ENCODE results near the gene MBOAT1.

DNA sequence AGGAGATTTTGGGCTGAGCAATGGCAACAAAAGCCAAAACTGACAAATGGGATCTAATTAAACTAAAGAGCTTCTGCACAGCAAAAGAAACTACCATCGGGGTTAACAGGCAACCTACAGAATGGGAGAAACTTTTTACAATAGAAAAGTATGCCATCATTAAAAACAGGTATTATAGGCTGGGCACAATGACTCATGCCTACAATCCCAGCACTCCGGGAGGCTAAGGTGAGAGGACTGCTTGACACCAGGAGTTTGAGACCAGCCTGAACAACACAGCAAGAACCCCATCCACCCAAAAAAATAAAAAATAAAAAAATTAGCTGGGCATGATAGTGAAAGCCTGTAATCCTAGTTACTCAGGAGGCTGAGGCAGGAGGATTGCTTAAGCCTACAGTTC is 55.4 kb downstream of the MBOAT1 start:
- TF ChIP-seq POLR2A (IDR thresholded peaks at IDR 0.05), result no peak
- TF ChIP-seq, protein P1, sequence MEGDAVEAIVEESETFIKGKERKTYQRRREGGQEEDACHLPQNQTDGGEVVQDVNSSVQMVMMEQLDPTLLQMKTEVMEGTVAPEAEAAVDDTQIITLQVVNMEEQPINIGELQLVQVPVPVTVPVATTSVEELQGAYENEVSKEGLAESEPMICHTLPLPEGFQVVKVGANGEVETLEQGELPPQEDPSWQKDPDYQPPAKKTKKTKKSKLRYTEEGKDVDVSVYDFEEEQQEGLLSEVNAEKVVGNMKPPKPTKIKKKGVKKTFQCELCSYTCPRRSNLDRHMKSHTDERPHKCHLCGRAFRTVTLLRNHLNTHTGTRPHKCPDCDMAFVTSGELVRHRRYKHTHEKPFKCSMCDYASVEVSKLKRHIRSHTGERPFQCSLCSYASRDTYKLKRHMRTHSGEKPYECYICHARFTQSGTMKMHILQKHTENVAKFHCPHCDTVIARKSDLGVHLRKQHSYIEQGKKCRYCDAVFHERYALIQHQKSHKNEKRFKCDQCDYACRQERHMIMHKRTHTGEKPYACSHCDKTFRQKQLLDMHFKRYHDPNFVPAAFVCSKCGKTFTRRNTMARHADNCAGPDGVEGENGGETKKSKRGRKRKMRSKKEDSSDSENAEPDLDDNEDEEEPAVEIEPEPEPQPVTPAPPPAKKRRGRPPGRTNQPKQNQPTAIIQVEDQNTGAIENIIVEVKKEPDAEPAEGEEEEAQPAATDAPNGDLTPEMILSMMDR (IDR thresholded peaks at IDR 0.05), result no peak

Data from Peyer's patch (tissue), 4 donors.